Activated B cell treated with CpG ODN at 0.5 μM for 24 hours (primary cell): Measurements from ENCODE around the gene ATXN2. TPM values are rescaled to one million over a fixed set of nuclear protein-coding genes. Genes with fewer than 3 reads are reported as not detected.
"Not testable (repeated sequence)": the region's sequence is repeated elsewhere in the genome, so short reads cannot be mapped to it uniquely, and the experiment has no call there.

ENCODE experiments used
- ATAC-seq: fragments of 200-7000 bp; cut with Tn5 transposase; one replicate; pipeline ENCODE4 v1.10.0; 2021; ENCODE audit warnings: low read depth, mild to moderate bottlenecking, moderate library complexity
- CTCF ChIA-PET: fragments of 350-600 bp; sonication (Branson Sonifier 250); formaldehyde crosslinking; loops from one replicate; lab custom pipeline; 2021; ENCODE audit warnings: antibody characterized with exemption; lab: Charles Lee
- POLR2A ChIA-PET: fragments of 350-600 bp; sonication (Branson Sonifier 250); formaldehyde crosslinking; loops from one replicate; lab custom pipeline; 2021; ENCODE audit warnings: antibody characterized with exemption; lab: Charles Lee
- DNase-seq: peaks from one replicate; pipeline ENCODE4 v3.0.0; 2022
- H3K27ac Mint-ChIP-seq: one replicate; pipeline ENCODE4 v1.8.0; 2020; ENCODE audit warnings: mixed read lengths
- H3K27me3 Mint-ChIP-seq: one replicate; pipeline ENCODE4 v1.8.0; 2021; ENCODE audit warnings: mixed read lengths
- H3K36me3 Mint-ChIP-seq: one replicate; pipeline ENCODE4 v1.8.0; 2021; ENCODE audit warnings: low read depth, mixed read lengths
- H3K4me1 Mint-ChIP-seq: one replicate; pipeline ENCODE4 v1.8.0; 2021; ENCODE audit warnings: mixed read lengths
- H3K4me3 Mint-ChIP-seq: one replicate; pipeline ENCODE4 v1.8.0; 2020; ENCODE audit warnings: mild to moderate bottlenecking, mixed read lengths
- H3K9me3 Mint-ChIP-seq: one replicate; pipeline ENCODE4 v1.8.0; 2020; ENCODE audit warnings: mixed read lengths
- intact Hi-C: fragments of 100-400 bp; cut with micrococcal nuclease; formaldehyde crosslinking; loops from one replicate; pipeline ENCODE4 v1.15.1; 2024
- total RNA-seq: library from RNA; stranded (reverse); gene quantifications from 2 replicates; pipeline ENCODE4 v1.2.3, GENCODE V29; 2022
- TF ChIP-seq, protein P1 (sequence below): fragments of 200-600 bp; IDR thresholded peaks from one replicate; pipeline ENCODE4 v1.8.0; 2022; ENCODE audit warnings: antibody characterized with exemption, mild to moderate bottlenecking

Gene ATXN2
- total RNA-seq, 1 donor from 2014 or later = 46.2 TPM

DNA sequence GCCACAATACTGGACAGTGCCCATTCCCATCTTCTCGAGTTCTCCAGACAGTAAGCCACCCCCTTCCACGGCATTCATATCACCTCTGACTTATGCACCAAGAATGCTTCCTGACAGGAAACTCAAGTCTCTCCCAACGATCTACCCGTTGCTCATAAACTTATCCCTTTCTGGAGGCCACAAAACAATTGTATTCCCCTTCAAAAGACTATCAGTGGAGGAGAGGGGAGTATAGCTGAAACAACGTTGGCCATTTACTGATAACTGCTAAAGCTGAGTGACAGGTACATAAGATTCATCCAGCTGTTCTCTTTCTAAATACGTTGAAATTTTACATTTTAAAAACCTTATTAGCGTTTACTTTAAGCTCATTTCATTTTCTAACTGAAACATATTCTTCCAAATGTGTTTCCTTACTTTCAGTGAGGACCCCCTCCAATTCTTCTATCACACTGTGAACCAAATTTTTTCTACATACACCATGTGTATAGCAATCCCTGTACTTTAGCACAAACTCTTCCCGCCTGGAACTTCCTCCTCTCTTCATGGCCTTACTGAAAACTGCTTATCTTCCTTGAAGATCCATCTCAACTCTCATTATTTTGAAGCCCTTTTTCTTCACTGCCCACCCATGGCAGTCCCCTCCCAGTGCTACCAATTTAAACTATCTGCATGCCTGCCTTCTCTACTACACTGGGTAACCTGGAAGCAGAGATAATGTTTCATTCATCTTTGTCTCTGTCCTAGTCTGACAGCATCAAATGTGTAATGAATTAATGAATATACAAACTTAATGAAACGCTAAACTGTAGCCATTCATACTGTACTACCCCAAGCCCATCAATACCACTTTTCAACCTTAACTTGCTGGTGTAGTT is 28.8 kb downstream of the ATXN2 start:
- H3K4me3 Mint-ChIP-seq = no peak overlapping the region
- CTCF ChIA-PET = no interaction called here

DNA sequence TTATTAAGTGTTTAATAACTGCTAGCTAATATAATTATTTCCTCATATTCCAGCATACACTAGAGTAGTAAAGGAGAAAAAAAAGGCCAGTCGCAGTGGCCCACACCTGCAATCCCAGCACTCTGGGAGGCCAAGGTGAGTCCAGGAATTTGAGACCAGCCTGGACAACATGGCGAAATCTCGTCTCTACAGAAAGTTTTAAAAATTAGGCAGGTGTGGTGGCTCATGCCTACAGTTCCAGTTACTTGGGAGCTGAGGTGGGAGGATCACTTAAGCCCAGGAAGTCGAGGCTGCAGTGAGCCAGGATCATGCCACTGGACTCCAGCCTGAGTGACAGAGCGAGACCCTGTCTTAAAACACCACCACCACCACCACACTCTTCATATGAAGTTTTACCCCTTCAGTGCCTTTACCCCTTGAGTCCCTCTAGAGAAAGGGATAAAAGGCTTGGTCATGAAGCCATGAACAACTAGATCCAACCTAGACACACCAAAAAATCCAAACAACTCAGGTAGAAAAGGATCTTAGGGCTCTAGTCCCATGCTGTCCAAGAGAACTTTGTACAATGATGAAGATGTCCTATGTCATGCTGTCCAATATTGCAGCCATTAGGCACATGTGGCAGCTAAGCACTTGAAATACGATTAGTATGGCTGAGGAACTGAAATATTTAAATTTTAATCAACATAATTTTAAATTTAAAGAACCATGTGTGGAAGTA is 29.6 kb downstream of the ATXN2 start:
- Mint-ChIP-seq H3K27me3 (no peaks in the 10 kb centered on the region), H3K36me3 (peaks cover 9% of the 10 kb centered on the region), H3K27ac (no peak overlapping the region), H3K4me3 (no peak overlapping the region), H3K9me3 (no peaks in the 10 kb centered on the region), H3K4me1 (peaks cover 10% of the 10 kb centered on the region)
- ChIA-PET CTCF (no interaction called here), POLR2A (no interaction called here)
- TF ChIP-seq, protein P1, sequence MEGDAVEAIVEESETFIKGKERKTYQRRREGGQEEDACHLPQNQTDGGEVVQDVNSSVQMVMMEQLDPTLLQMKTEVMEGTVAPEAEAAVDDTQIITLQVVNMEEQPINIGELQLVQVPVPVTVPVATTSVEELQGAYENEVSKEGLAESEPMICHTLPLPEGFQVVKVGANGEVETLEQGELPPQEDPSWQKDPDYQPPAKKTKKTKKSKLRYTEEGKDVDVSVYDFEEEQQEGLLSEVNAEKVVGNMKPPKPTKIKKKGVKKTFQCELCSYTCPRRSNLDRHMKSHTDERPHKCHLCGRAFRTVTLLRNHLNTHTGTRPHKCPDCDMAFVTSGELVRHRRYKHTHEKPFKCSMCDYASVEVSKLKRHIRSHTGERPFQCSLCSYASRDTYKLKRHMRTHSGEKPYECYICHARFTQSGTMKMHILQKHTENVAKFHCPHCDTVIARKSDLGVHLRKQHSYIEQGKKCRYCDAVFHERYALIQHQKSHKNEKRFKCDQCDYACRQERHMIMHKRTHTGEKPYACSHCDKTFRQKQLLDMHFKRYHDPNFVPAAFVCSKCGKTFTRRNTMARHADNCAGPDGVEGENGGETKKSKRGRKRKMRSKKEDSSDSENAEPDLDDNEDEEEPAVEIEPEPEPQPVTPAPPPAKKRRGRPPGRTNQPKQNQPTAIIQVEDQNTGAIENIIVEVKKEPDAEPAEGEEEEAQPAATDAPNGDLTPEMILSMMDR = no peak
- intact Hi-C loops = no loop called here
- DNase-seq = no peak
- no peak for ATAC-seq

More for the DNA sequence above, 28.8 kb downstream of the ATXN2 start:
- H3K27ac Mint-ChIP-seq = no peak overlapping the region
- H3K36me3 Mint-ChIP-seq = peaks cover 6% of the 10 kb centered on the region
- POLR2A ChIA-PET = interaction anchor here (0.5 kb wide), 1 partner anchor 34 kb away, joined by 6 read pairs; no protein-coding TSS in a partner anchor
- H3K9me3 Mint-ChIP-seq = no peaks in the 10 kb centered on the region
- H3K4me1 Mint-ChIP-seq = peaks cover 9% of the 10 kb centered on the region
- intact Hi-C loops = no loop called here
- no peak for DNase-seq
- TF ChIP-seq, protein P1 = no peak
- no peak for ATAC-seq
- H3K27me3 Mint-ChIP-seq = no peaks in the 10 kb centered on the region

DNA sequence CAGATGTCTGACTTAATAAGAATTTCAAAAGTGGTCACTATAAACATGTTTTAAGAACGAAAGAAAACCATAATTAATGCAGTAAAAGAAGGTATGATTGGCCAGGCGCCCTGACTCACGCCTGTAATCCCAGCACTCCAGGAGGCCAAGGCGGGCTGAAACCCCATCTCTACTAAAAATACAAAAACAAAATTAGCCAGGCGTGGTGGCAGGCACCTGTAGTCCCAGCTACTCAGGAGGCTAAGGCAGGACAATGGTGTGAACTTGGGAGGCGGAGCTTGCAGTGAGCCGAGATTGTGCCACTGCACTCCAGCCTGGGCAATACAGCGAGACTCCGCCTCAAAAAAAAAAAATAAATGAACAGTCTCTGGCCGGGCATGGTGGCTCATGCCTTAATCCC is 38.3 kb downstream of the ATXN2 start:
- H3K4me3 Mint-ChIP-seq, intact Hi-C loops, H3K27ac Mint-ChIP-seq, POLR2A ChIA-PET, CTCF ChIA-PET, ATAC-seq, H3K36me3 Mint-ChIP-seq, H3K9me3 Mint-ChIP-seq, DNase-seq, H3K27me3 Mint-ChIP-seq: not testable (repeated sequence)
- H3K4me1 Mint-ChIP-seq = peaks cover 30% of the 10 kb centered on the region

DNA sequence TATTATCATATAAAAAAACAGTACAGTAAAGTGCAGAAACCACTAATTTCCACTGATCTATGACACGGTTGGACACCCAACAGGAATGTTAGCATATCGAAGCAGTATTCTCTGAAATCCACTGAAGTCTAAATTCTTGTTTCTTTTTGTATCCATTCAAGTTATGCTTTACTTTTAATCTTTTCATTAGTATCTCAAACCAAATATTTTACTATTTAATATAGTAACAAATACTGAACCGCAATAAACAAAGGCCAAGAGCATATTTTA is 41.1 kb downstream of the ATXN2 start:
- Mint-ChIP-seq H3K4me1 (peaks cover 21% of the 10 kb centered on the region), H3K4me3 (no peak overlapping the region), H3K36me3 (peaks cover 18% of the 10 kb centered on the region), H3K27ac (no peak overlapping the region), H3K9me3 (peaks cover 4% of the 10 kb centered on the region), H3K27me3 (no peaks in the 10 kb centered on the region)
- ChIA-PET CTCF (no interaction called here), POLR2A (no interaction called here)
- TF ChIP-seq, protein P1 = no peak
- intact Hi-C loops = no loop called here
- ATAC-seq (no peak), DNase-seq (no peak)

DNA sequence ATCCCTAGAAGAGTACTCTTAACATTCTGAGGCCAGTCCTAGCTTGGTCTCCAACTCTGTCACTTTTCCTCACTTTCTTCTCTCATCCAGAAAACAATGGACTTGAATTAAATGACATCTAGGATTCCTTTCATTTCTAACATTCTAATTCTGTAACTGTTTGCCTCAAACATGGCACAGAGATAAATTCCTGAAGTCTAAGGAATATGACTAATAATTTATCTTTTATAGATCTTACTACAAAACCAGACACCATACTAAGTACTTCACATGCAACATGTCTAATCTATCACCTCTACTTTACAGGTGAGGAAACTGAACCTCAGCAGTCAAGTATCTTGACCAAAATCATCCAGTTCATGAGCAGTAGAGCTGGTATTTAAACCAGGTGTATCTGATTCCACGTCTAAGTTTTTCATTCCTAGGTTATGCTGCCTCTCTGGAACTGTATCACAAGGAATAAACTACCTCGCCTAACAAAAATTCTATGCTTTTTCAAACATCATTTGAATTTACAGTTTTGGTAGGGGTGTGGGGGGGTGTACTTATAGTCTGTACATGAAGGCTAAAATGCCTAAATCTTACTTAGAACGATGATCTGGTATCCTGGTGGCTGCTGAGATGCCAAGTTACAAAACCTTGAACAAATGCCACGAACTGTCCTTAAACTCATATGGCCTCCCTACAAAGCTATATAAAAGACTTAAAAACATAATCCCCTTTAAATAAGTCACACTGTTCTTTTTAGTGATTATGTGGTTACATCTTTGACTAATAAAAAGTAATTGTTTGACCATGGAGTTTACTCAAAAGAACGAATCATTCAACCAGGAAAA is 41.6 kb downstream of the ATXN2 start:
- TF ChIP-seq, protein P1 = no peak
- Mint-ChIP-seq H3K9me3 (peaks cover 4% of the 10 kb centered on the region), H3K36me3 (peaks cover 18% of the 10 kb centered on the region), H3K4me1 (peaks cover 18% of the 10 kb centered on the region), H3K4me3 (no peak overlapping the region), H3K27ac (no peak overlapping the region), H3K27me3 (no peaks in the 10 kb centered on the region)
- no peak for ATAC-seq
- POLR2A ChIA-PET = no interaction called here
- intact Hi-C loops = no loop called here
- DNase-seq = no peak
- CTCF ChIA-PET = no interaction called here
